Astrocyte of the spinal cord (primary cell): ENCODE measurements around the gene GRM4.

Source experiments
- DNase-seq: peaks from one replicate; pipeline ENCODE4 v3.0.0; 2011; ENCODE audit warnings: low read depth, low spot score
- H3K4me3 ChIP-seq: 2 replicates; pipeline ENCODE4 v1.5.1; 2011; ENCODE audit warnings: low read depth, mild to moderate bottlenecking, low read length, moderate library complexity
- in situ Hi-C: cut with HindIII; loops from 2 replicates; pipeline ENCODE4 v1.10.0; 2017; ENCODE audit warnings: low sequenced_read_pairs
- TF ChIP-seq, protein P1 (sequence below): IDR thresholded peaks from 2 replicates; pipeline ENCODE4 v1.5.1; 2012; ENCODE audit warnings: low read depth, mild to moderate bottlenecking, low read length, inconsistent platforms

Gene GRM4

DNA sequence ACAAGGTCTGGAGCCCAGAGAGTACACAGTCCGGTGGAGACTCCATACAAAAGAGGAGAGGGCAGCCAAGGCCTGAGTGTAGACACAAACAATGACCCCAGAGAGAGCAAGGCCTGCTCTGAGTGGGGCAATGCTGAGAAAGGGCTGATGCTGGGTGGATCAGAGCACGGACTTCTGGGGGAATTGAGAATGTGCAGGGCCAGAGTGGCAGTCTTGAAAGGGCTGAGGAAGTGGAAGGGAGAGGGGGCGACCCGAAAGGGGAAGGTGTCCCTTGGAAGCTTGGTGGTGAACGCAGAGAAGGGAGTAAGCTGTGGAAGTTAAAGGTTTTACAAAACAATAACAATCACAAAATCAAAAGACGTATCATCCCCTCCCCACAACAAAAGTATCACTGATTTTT is 12.0 kb upstream of the GRM4 start:
- TF ChIP-seq, protein P1, sequence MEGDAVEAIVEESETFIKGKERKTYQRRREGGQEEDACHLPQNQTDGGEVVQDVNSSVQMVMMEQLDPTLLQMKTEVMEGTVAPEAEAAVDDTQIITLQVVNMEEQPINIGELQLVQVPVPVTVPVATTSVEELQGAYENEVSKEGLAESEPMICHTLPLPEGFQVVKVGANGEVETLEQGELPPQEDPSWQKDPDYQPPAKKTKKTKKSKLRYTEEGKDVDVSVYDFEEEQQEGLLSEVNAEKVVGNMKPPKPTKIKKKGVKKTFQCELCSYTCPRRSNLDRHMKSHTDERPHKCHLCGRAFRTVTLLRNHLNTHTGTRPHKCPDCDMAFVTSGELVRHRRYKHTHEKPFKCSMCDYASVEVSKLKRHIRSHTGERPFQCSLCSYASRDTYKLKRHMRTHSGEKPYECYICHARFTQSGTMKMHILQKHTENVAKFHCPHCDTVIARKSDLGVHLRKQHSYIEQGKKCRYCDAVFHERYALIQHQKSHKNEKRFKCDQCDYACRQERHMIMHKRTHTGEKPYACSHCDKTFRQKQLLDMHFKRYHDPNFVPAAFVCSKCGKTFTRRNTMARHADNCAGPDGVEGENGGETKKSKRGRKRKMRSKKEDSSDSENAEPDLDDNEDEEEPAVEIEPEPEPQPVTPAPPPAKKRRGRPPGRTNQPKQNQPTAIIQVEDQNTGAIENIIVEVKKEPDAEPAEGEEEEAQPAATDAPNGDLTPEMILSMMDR: no peak
- no peak overlapping the region for H3K4me3 ChIP-seq
- in situ Hi-C loops: no loop called here
- DNase-seq: no peak

DNA sequence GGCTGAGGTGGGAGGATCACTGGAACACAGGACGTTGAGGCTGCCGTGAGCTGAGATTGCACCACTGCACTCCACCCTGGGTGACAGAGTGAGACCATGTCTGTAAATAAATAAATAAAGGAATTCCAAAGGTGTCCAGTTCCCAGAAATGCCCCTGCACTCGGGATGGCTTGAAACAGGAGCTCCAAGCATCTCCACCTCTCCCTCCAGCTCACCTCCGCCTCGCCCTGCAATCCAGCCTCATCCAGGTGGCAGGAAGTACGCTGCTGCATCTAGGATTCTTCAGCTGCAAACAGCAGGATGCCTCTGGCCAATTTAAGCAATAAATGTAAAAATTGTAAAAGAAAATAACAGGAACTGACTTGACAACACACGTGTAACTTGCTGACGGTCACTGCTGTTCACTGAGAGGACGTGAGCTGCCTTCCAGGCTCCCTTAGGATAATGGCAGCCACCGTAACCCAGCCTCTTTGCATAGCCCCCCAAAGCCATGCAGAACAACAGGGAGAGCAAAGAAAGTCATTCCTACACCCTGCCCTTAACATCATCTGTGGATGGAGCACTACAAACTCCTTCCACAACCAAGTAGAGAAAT is 11.4 kb upstream of the GRM4 start:
- TF ChIP-seq, protein P1: no peak
- no peak overlapping the region for H3K4me3 ChIP-seq
- DNase-seq: no peak
- in situ Hi-C loops: no loop called here

DNA sequence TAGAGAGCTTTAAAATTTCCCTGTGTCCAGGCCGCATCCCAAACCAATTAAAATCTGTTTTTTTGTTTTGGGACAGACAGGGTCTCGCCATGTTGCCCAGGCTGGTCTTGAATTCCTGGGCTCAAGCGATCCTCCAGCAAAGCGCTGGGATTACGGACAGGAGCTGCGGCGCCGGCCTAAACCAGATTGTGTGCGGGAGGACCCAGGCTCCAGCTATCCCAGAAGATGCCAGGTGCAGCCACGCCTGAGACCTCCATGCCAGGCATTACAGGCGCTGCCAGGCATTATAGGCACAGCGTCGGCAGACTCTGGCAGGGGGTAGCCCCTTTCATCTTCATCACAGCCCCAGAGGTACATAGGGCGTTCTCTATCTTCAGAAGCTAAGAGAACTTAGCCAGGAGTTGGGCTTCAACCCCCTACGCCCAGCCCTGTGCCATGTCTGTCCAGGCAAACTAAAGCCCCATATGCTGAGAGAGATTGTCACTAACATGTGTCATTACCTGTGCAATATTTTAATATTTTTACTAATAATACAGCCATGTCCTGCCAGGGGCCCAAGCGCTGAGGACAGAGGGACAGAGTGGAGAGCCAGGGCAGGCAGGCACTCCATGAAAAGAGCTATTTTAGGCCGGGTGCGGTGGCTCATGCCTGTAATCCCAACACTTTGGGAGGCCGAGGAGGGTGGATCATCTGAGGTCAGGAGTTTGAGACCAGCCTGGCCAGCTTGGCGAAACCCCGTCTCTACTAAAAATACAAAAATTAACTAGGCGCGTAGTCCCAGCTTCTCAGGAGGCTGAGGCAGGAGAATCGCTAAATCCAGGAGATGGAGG is 9.8 kb upstream of the GRM4 start:
- DNase-seq: no peak
- in situ Hi-C loops: no loop called here
- TF ChIP-seq, protein P1: no peak
- H3K4me3 ChIP-seq: no peak overlapping the region

DNA sequence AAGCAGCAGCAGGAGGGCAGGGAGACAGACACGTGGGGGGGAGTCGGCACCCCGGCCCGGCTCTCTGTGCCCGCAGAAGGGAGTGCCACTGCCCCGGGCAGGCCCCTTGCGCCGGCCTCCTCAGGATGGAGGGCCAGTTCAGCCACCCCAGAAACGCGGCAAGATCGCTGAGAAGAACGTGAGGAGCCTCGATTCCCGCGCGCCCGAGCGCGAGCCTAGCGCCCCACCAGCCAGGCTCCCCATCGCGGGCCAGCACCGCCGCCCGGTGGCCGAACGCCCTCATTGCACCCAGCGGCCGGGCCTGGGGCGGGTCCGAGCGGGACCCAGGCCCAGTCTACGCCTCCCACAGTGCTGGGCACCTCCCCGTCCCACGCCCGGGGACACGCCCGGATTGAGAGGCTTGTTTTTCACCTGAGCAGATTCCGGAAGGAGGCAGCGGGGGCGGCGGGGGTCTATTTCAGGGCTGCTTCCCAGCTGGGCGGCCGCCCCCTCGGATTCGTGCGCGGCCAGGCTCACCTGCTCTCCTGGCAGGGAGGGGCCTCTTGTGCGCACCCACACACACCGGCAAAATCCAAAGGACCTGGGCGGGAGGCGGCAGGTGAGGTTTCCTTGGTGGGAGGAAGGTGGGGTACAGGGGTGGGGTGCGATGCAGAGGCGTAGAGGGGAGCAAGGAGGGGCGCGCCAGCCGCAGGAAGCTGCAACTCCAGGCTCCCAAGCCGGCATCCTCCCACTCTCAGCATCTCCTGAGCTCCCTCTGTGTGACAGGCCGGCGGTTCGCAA is 9.0 kb upstream of the GRM4 start:
- peak; percentile 19 for DNase-seq
- in situ Hi-C loops: no loop called here
- TF ChIP-seq, protein P1: peak; percentile 83
- no peak overlapping the region for H3K4me3 ChIP-seq

DNA sequence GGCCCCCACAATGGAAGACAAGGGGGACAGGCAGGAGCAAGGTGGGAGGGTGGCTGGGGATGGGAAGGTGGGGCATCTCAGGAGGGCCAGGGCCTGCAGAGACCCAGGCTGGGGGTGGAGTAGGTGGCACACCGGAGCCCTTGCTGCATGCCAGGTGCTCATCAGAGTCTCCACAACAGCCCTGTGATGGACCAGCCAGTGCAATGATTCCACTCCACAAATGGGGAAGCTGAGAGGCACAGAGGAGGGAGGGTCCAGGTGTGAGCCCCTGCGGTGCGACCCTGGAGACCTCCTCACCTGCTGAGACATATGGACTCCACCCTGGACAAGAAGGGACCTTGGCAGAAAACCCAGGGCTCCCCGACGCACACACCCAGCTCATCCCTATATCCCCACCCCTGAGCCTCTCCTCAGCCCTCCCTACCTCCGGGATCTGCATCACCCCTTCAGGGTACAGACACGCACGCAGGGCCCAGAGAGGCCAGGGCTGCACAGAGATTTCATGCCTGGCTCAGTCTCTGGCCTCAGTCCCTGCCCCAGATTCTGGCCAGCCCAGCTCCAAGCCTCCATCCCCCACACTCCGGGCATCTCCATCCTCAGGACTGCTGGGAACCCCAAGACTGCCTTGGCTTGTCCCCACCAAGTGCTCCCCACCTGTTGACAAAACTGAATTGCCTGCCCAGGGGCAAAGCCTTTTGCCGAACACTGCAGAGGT is 7.1 kb upstream of the GRM4 start:
- no peak for DNase-seq
- in situ Hi-C loops: no loop called here
- no peak overlapping the region for H3K4me3 ChIP-seq
- TF ChIP-seq, protein P1: no peak

DNA sequence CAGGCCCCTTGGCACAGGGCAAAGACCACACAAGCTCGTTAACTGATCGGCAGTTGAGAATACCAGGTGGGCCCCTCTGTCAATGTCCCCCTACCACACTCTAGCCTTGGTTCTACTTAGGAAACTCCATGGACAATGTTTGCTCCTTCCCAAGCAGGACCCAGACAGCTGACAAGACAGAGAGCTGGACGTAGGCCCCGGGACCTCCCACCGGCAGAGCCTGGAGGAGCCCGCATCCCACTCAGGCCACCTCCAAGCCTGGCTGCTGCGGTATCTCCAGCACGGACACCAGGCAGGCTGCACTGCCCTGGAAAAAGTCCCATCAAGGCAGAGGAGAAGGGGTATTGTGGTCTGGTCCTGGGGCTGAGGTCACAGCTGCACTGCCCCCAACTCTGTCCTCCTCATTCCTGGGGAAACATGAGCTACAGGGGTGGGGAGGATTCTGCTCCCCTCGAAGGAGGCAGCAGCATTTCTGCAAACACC is 6.2 kb upstream of the GRM4 start:
- in situ Hi-C loops: no loop called here
- TF ChIP-seq, protein P1: no peak
- DNase-seq: no peak
- no peak overlapping the region for H3K4me3 ChIP-seq
